Upper lobe of left lung (tissue), 4 donors: Measurements from ENCODE around the gene WFDC10B.

Experiments used
- CTCF ChIP-seq, 6 experiments: fragments of 450-650 bp in 4 of 6; fragments of 200-600 bp in 2 of 6; sonication (generic) in 2 of 6; IDR thresholded peaks; one replicate each; pipeline ENCODE4 v1.5.1; 2016 to 2019; ENCODE audit warnings: antibody characterized with exemption in 6 of 6
- POLR2A ChIP-seq, 4 donors: fragments of 450-650 bp; IDR thresholded peaks; one replicate each; pipeline ENCODE4 v1.5.1; 2016 to 2017; ENCODE audit warnings: antibody characterized with exemption in 4 of 4, mild to moderate bottlenecking in 2 of 4

GRCh38 chr20:45725134-45725533 lies 20.3 kb upstream of the WFDC10B start:
- no peak for TF ChIP-seq CTCF (IDR thresholded peaks at IDR 0.05)
- no peak for TF ChIP-seq POLR2A (IDR thresholded peaks at IDR 0.05)
